IPS DF 4.7 (cell line): Measurements from ENCODE around the gene BBX.

Source experiments
- DNase-seq: peaks from one replicate; pipeline ENCODE4 v3.0.0-alpha.2; 2013; ENCODE audit warnings: low spot score; ENCODE audit errors: extremely low read depth

The BBX gene

GRCh38 chr3:107837895-107838612 lies 315.3 kb downstream of the BBX start:
- DNase-seq = no peak

- no peak for DNase-seq
Observed at GRCh38 chr3:107841831-107842230, 319.1 kb downstream of the BBX start.

- no peak for DNase-seq
Observed at GRCh38 chr3:107842940-107843339, 320.2 kb downstream of the BBX start.

GRCh38 chr3:107845380-107846278 lies 322.9 kb downstream of the BBX start:
- DNase-seq = no peak

- DNase-seq = peak; percentile 78
Observed at GRCh38 chr3:107846279-107846852, 323.6 kb downstream of the BBX start.

GRCh38 chr3:107847791-107848190 lies 325.0 kb downstream of the BBX start:
- no peak for DNase-seq

- DNase-seq = no peak
Observed at GRCh38 chr3:107848351-107848915, 325.7 kb downstream of the BBX start.

GRCh38 chr3:107850681-107851080 lies 327.9 kb downstream of the BBX start:
- no peak for DNase-seq

GRCh38 chr3:107853821-107854220 lies 331.1 kb downstream of the BBX start:
- DNase-seq = no peak

GRCh38 chr3:107854733-107855132 lies 332.0 kb downstream of the BBX start:
- no peak for DNase-seq

GRCh38 chr3:107855710-107856109 lies 332.9 kb downstream of the BBX start:
- DNase-seq = peak; percentile 19

GRCh38 chr3:107857854-107858253 lies 335.1 kb downstream of the BBX start:
- no peak for DNase-seq

GRCh38 chr3:107858876-107859275 lies 336.1 kb downstream of the BBX start:
- no peak for DNase-seq
